Motor neuron (in vitro differentiated cells): ENCODE data around the gene SLC16A9. TPM values are rescaled to one million over a fixed set of nuclear protein-coding genes. Genes with fewer than 3 reads are reported as not detected.
A peak's percentile ranks its signal among the peaks of the same experiment; 100 is the strongest.
"Not testable (repeated sequence)": the region's sequence is repeated elsewhere in the genome, so short reads cannot be mapped to it uniquely, and the experiment has no call there.

Source experiments
- ATAC-seq, 8 experiments: fragments of 200-7000 bp; cut with Tn5 transposase; replicated peaks in 6 of 8; 2 replicates each; pipeline ENCODE4 v1.8.0; 2021; ENCODE audit warnings: mild to moderate bottlenecking in 8 of 8, moderate library complexity in 8 of 8
- H3K27ac ChIP-seq, 2 donors: fragments of 250-450 bp; sonication (Bioruptor Pico); 2 replicates each; pipeline ENCODE4 v1.9.0; 2021; ENCODE audit warnings: antibody characterized with exemption in 2 of 2, mild to moderate bottlenecking in 2 of 2, moderate library complexity in 1 of 2
- H3K4me1 ChIP-seq, 2 donors: fragments of 250-450 bp; sonication (Bioruptor Pico); replicated peaks in 1 of 2; 2 replicates each; pipeline ENCODE4 v1.6.1; 2021; ENCODE audit warnings: antibody characterized with exemption in 2 of 2, mild to moderate bottlenecking in 2 of 2, moderate library complexity in 1 of 2
- H3K4me3 ChIP-seq, 5 donors: fragments of 250-450 bp; sonication (Bioruptor Pico); 2 replicates each; pipeline ENCODE4 v1.9.0; 2021; ENCODE audit warnings: antibody characterized with exemption in 5 of 5, mild to moderate bottlenecking in 5 of 5, moderate library complexity in 4 of 5
- WGBS, 10 experiments: fragments of 450-650 bp; shearing (Covaris generic); methylation state at CpG; one replicate each; pipeline ENCODE4 v1.0.0; 2022; 5-methylcytosine and 5-hydroxymethylcytosine counted together
- in situ Hi-C, 9 experiments: fragments of 400-800 bp; cut with MboI; loops; one replicate each; pipeline ENCODE4 v1.15.0; 2021; ENCODE audit warnings: low sequenced_read_pairs in 9 of 9, low pct_unique_long_range_greater_than_20kb in 2 of 9; ENCODE audit not compliant: unreplicated experiment in 9 of 9
- total RNA-seq, 8 experiments: library from RNA; unstranded; fragments of 300-600 nt; gene quantifications; 2 replicates each; pipeline versions ENCODE4 v1.2.3 to v1.2.4, GENCODE V29; 2022

Gene SLC16A9
- total RNA-seq: 10 to 100 TPM in 5 of 8 experiments, 1 to 10 TPM in 3; 3.8 to 85.0 (median 28.6) TPM

- 0 to 1% (median 0%) methylated on average over 1 to 23 of the region's 68 CpGs; no CpG with 5 or more reads in 6 of the 10 experiments for WGBS, 10 experiments
- Histone ChIP-seq H3K27ac (peak within 1 kb of the TSS; percentile 64 to 71), H3K4me3 (peak within 1 kb of the TSS; percentile 51 to 74 (median 66)), H3K4me1 (peaks cover 6 to 8% of the 10 kb centered on the region in 2 donors)
- in situ Hi-C loops: no loop called here
- ATAC-seq: peak; percentile 88 to 95 (median 92)
These were observed at the start of gene SLC16A9 for GRCh38 chr10:59709395-59710125. Gene SLC16A9 (minus strand): TSS chr10:59709850. CDS start chr10:59684291, 25,559 bp downstream.

GRCh38 chr10:59757966-59758365 lies 48.3 kb upstream of the SLC16A9 start:
- Histone ChIP-seq H3K27ac (no peak overlapping the region), H3K4me1 (no peaks in the 10 kb centered on the region), H3K4me3 (no peak overlapping the region)
- in situ Hi-C loops: no loop called here
- 58 to 100% (median 94%) methylated on average over 1 to 3 of the region's 3 CpGs; no CpG with 5 or more reads in 1 of the 10 experiments for WGBS, 10 experiments
- no peak for ATAC-seq

- 50 to 100% (median 91%) methylated on average over 1 to 4 of the region's 4 CpGs; no CpG with 5 or more reads in 1 of the 10 experiments for WGBS, 10 experiments
- in situ Hi-C loops: no loop called here
- Histone ChIP-seq H3K4me3 (no peak overlapping the region), H3K27ac (no peak overlapping the region), H3K4me1 (no peaks in the 10 kb centered on the region)
- no peak for ATAC-seq
These were observed 45.3 kb upstream of the SLC16A9 start for GRCh38 chr10:59754951-59755350.

GRCh38 chr10:59753267-59753666 lies 43.6 kb upstream of the SLC16A9 start, which contains the start of gene MRLN:
Gene MRLN (minus strand): TSS chr10:59753455.
- Histone ChIP-seq H3K27ac (no peak within 1 kb of the TSS), H3K4me3 (no peak within 1 kb of the TSS), H3K4me1 (no peaks in the 10 kb centered on the region)
- in situ Hi-C loops: no loop called here
- WGBS, 10 experiments: 14 to 79% (median 63%) methylated on average over 1 to 3 of the region's 3 CpGs; no CpG with 5 or more reads in 1 of the 10 experiments
- no peak for ATAC-seq

GRCh38 chr10:59752278-59752940 lies 42.8 kb upstream of the SLC16A9 start:
- Histone ChIP-seq H3K4me1 (no peaks in the 10 kb centered on the region), H3K27ac (no peak overlapping the region), H3K4me3 (no peak overlapping the region)
- whole genome bisulfite sequencing, 10 experiments: 0 to 100% (median 51%) methylated on average over 1 to 2 of the region's 2 CpGs; no CpG with 5 or more reads in 2 of the 10 experiments
- ATAC-seq: no peak
- in situ Hi-C loops: no loop called here

GRCh38 chr10:59750155-59750945 lies 40.7 kb upstream of the SLC16A9 start:
- WGBS, 10 experiments: 20 to 93% (median 81%) methylated on average over 1 to 11 of the region's 12 CpGs
- Histone ChIP-seq H3K27ac (no peak overlapping the region), H3K4me3 (no peak overlapping the region), H3K4me1 (no peaks in the 10 kb centered on the region)
- in situ Hi-C loops: no loop called here
- no peak for ATAC-seq

GRCh38 chr10:59748834-59749233 lies 39.2 kb upstream of the SLC16A9 start:
- ATAC-seq: peak in 6 of 8 experiments; percentile 22 to 74 (median 62)

GRCh38 chr10:59745163-59745650 lies 35.6 kb upstream of the SLC16A9 start:
- in situ Hi-C loops: no loop called here
- ATAC-seq: no peak
- no peaks in the 10 kb centered on the region for H3K4me1 ChIP-seq
- 60 to 100% (median 91%) methylated on average over 1 to 2 of the region's 2 CpGs; no CpG with 5 or more reads in 1 of the 10 experiments for whole genome bisulfite sequencing, 10 experiments
- H3K27ac ChIP-seq: no peak overlapping the region
- H3K4me3 ChIP-seq: no peak overlapping the region

More at GRCh38 chr10:59748834-59749233, 39.2 kb upstream of the SLC16A9 start:
- H3K4me1 ChIP-seq: no peaks in the 10 kb centered on the region
- in situ Hi-C loops: no loop called here
- no peak overlapping the region for H3K4me3 ChIP-seq
- H3K27ac ChIP-seq: no peak overlapping the region
- WGBS, 10 experiments: 0 to 83% (median 53%) methylated on average over 1 of the region's 1 CpG; no CpG with 5 or more reads in 4 of the 10 experiments

GRCh38 chr10:59744762-59745161 lies 35.1 kb upstream of the SLC16A9 start:
- H3K27ac ChIP-seq, H3K4me1 ChIP-seq, in situ Hi-C loops, H3K4me3 ChIP-seq, ATAC-seq: not testable (repeated sequence)
- WGBS, 10 experiments: 0 to 100% (median 58%) methylated on average over 1 to 6 of the region's 6 CpGs; no CpG with 5 or more reads in 1 of the 10 experiments

- ATAC-seq, H3K4me1 ChIP-seq, in situ Hi-C loops, H3K27ac ChIP-seq, H3K4me3 ChIP-seq: not testable (repeated sequence)
- no CpG with 5 or more reads among the region's 32 CpGs for WGBS, 10 experiments
These were observed 34.5 kb upstream of the SLC16A9 start for GRCh38 chr10:59744156-59744555.

GRCh38 chr10:59741583-59741982 lies 31.9 kb upstream of the SLC16A9 start:
- ATAC-seq: no peak
- in situ Hi-C loops: no loop called here
- Histone ChIP-seq H3K27ac (no peak overlapping the region), H3K4me1 (no peaks in the 10 kb centered on the region), H3K4me3 (no peak overlapping the region)
- WGBS, 10 experiments: 13 to 100% (median 84%) methylated on average over 1 to 5 of the region's 5 CpGs; no CpG with 5 or more reads in 4 of the 10 experiments

GRCh38 chr10:59741048-59741447 lies 31.4 kb upstream of the SLC16A9 start:
- ATAC-seq: no peak
- H3K4me3 ChIP-seq: no peak overlapping the region
- in situ Hi-C loops: no loop called here
- H3K27ac ChIP-seq: no peak overlapping the region
- H3K4me1 ChIP-seq: no peaks in the 10 kb centered on the region
